Neural crest cell (in vitro differentiated cells): Measurements from ENCODE around the gene ABHD16B. TPM values are rescaled to one million over a fixed set of nuclear protein-coding genes. Genes with fewer than 3 reads are reported as not detected.

ENCODE experiments used
- DNase-seq: peaks from one replicate; pipeline ENCODE4 v3.0.0; 2021; ENCODE audit warnings: low read depth, mixed read lengths, low spot score
- H3K27ac Mint-ChIP-seq: one replicate; pipeline ENCODE4 v1.8.0; 2021; ENCODE audit warnings: mild to moderate bottlenecking, mixed read lengths; ENCODE audit not compliant: unreplicated experiment
- H3K27me3 Mint-ChIP-seq: 2 replicates; pipeline ENCODE4 v1.8.0; 2021; ENCODE audit warnings: low read depth, mild to moderate bottlenecking, mixed read lengths
- H3K36me3 Mint-ChIP-seq: 2 replicates; pipeline ENCODE4 v1.8.0; 2021; ENCODE audit warnings: low read depth, mild to moderate bottlenecking, mixed read lengths
- H3K4me1 Mint-ChIP-seq: 2 replicates; pipeline ENCODE4 v1.8.0; 2021; ENCODE audit warnings: mixed read lengths
- H3K4me3 Mint-ChIP-seq: one replicate; pipeline ENCODE4 v1.8.0; 2021; ENCODE audit warnings: mild to moderate bottlenecking, mixed read lengths
- H3K9me3 Mint-ChIP-seq: 2 replicates; pipeline ENCODE4 v1.8.0; 2021; ENCODE audit warnings: mixed read lengths
- total RNA-seq: library from RNA; stranded (reverse); gene quantifications from 2 replicates; pipeline ENCODE4 v1.2.1, GENCODE V29; 2021
- TF ChIP-seq, protein P1 (sequence below): fragments of 200-600 bp; sonication (generic); conservative IDR thresholded peaks from 2 replicates; pipeline ENCODE4 v1.5.0; 2021; ENCODE audit warnings: antibody characterized with exemption, mild to moderate bottlenecking

Gene ABHD16B
- total RNA-seq, 1 donor from 2014 or later = not detected

DNA sequence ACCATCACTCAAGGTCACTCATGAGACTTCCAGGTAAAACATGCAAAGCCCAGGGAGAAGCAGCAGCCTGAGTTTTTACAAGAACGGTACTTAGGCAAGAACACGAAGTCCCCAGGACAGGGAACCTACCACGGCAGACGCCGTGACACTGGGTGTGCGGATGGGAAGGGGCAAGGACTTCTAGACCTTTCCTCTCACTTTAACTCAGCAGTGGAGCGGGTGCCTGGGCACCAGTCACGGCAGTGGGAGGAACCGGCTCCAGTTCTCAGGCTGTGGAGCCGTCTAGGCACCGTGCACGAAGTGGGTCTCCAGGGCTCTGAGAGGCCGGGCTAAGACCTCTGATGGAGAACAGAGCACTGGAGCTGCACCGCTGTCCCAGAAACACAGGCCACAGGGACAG lies 32.8 kb upstream of the ABHD16B start:
- no peak for DNase-seq
- Mint-ChIP-seq H3K4me3 (peak overlapping the region; percentile 90), H3K36me3 (no peaks in the 10 kb centered on the region), H3K9me3 (no peaks in the 10 kb centered on the region), H3K27me3 (peaks cover 14% of the 10 kb centered on the region), H3K4me1 (peaks cover 43% of the 10 kb centered on the region), H3K27ac (no peak overlapping the region)
- TF ChIP-seq, protein P1, sequence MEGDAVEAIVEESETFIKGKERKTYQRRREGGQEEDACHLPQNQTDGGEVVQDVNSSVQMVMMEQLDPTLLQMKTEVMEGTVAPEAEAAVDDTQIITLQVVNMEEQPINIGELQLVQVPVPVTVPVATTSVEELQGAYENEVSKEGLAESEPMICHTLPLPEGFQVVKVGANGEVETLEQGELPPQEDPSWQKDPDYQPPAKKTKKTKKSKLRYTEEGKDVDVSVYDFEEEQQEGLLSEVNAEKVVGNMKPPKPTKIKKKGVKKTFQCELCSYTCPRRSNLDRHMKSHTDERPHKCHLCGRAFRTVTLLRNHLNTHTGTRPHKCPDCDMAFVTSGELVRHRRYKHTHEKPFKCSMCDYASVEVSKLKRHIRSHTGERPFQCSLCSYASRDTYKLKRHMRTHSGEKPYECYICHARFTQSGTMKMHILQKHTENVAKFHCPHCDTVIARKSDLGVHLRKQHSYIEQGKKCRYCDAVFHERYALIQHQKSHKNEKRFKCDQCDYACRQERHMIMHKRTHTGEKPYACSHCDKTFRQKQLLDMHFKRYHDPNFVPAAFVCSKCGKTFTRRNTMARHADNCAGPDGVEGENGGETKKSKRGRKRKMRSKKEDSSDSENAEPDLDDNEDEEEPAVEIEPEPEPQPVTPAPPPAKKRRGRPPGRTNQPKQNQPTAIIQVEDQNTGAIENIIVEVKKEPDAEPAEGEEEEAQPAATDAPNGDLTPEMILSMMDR = no peak

DNA sequence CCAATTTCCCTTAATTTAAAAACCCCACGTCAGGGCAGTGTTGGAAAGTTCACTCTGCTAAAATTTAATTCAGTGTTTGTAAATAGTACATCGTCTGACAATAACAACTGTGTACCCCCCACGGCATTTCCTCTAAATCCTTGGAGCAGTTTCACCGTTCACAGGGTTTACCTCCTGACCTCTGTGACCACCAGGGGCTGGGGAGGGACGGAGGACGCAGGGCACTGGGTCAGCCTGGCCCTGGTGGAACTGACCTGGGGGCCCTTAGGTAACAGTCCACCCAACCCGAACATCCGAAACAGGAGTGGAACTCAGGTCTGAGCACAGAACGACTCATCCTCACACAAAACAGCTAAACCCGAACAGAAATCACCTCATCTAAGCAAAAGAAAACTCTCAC lies 32.3 kb upstream of the ABHD16B start:
- DNase-seq = no peak
- Mint-ChIP-seq H3K9me3 (no peaks in the 10 kb centered on the region), H3K4me1 (peaks cover 41% of the 10 kb centered on the region), H3K27me3 (peaks cover 14% of the 10 kb centered on the region), H3K36me3 (no peaks in the 10 kb centered on the region), H3K4me3 (peak overlapping the region; percentile 90), H3K27ac (no peak overlapping the region)
- TF ChIP-seq, protein P1 = peak; percentile 9

DNA sequence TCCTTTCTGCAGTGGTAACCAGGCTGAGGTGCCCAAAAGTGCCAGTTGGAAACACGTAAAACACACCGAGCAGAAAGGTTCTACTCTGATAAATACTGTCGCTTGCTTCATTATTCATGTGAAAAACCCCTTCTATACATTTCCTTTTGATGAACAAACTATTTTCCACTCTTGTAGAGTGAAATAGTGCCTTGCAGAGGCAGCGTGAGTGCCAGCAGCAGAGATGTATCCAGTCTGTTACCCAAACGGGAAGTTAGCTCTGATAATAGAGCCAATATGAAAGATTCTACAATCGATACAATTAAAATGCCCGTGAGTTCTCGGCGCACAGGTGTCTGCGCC lies 31.7 kb upstream of the ABHD16B start:
- H3K4me1 Mint-ChIP-seq = peaks cover 39% of the 10 kb centered on the region
- H3K27ac Mint-ChIP-seq = peak overlapping the region; percentile 15

DNA sequence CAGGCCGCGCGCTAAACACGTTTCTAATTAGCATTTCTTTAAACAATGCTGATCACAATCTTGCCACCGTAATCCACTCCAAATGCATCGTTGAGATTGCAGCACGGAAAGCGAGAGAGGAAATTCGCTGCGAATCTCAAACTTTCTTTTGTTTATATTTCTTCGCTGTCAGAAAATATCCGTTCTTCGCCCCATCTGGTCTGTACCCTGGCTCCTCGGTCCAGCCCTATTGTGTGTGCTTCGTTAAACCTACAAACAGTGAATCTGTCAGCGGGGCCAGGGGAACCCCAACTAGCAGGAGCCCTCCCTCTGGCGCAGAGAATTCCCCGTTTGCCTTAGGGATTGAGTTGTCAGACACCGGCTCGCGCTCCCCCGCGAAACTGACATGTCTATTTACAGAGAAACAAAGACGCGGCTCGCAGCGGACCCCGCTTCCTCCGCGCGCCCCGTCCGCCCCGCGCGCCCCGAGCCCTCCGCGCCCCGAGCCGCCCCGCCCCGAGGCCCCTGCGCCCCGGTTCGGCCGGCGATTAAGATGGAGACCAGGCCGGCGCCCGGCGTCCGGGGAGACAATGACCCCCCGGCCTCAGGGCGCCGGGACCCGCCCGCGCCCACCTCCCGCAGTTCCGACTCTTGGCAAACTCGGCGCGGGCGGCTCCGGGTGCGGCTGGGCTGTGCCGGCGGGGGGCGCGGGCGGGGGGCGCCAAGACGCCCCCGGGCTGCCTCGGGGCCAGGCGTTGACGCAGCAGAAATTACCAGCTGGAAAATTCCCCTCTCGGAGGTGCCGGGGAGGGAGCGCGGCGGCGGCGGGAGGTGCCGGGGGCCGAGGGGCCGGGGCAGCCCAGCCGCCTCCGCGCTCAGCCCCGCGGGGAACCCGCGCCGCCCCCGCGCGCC lies 31.1 kb upstream of the ABHD16B start:
- Mint-ChIP-seq H3K4me3 (peak overlapping the region; percentile 90), H3K4me1 (peaks cover 44% of the 10 kb centered on the region), H3K9me3 (no peaks in the 10 kb centered on the region), H3K27me3 (peaks cover 14% of the 10 kb centered on the region), H3K36me3 (no peaks in the 10 kb centered on the region), H3K27ac (peak overlapping the region; percentile 15)
- TF ChIP-seq, protein P1 = no peak
- no peak for DNase-seq

More for the DNA sequence above, 31.7 kb upstream of the ABHD16B start:
- TF ChIP-seq, protein P1 = no peak
- Mint-ChIP-seq H3K4me3 (peak overlapping the region; percentile 90), H3K36me3 (no peaks in the 10 kb centered on the region), H3K9me3 (no peaks in the 10 kb centered on the region), H3K27me3 (peaks cover 14% of the 10 kb centered on the region)
- DNase-seq = no peak

DNA sequence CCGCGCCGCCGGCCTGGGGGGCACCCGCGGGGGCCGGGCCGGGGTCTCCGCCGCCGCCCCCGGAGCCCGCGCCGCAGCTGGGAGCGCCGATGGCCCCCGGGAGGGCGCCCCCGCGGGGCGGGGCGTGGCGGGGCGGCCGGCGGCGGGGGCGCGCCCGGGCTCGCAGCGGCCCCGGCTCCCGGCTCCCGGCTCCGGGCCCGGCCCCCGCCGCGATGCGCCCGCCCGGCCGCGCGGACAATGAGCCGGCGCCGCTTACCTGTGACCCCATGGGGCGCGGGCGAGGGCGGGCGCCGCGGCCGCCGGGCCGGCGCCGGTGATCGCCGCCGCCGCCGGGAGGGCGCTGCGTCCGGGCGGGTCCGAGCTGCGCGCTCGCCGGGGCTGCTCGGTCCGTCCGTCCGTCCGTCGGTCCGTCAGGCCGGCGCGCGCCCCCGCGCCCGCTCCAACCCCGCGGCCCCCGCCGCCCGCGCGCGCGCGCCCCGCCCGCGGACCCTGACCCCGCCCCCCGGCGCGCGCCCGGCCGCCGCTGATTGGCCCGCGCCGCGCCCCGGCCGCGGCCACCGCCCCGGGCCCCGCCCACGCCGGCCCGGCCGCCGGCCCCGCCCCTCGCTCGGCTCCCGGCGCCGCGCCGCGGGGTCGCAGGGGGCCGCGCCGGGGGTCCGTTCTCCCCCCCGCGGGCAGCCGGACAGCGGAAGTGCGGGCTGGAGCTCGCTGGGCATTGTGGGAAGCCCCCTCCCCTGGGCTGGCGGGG lies 30.3 kb upstream of the ABHD16B start, which contains the start of gene ZBTB46:
ZBTB46 (minus strand) TSS at position 424 of the 748 bp plus-strand sequence. CDS start 40,507 bp downstream, outside the sequence.
- H3K9me3 Mint-ChIP-seq = no peaks in the 10 kb centered on the region
- H3K4me3 Mint-ChIP-seq = peak within 1 kb of the TSS; percentile 90
- no peak for DNase-seq
- H3K27ac Mint-ChIP-seq = no peak within 1 kb of the TSS
- H3K27me3 Mint-ChIP-seq = peaks cover 14% of the 10 kb centered on the region
- H3K4me1 Mint-ChIP-seq = peaks cover 36% of the 10 kb centered on the region
- H3K36me3 Mint-ChIP-seq = no peaks in the 10 kb centered on the region
- TF ChIP-seq, protein P1 = no peak
